Duodenal mucosa (tissue), 2 donors: ENCODE data around the gene LHPP.

Source experiments
- H3K27ac ChIP-seq: one replicate; pipeline ENCODE4 v1.7.0; 2013; ENCODE audit warnings: low read depth, low read length
- H3K27me3 ChIP-seq, 2 donors: one replicate each; pipeline ENCODE4 v1.7.0; 2013; ENCODE audit warnings: low read length in 2 of 2, control low read depth in 1 of 2; ENCODE audit not compliant: insufficient read depth in 2 of 2, control insufficient read depth in 1 of 2
- H3K36me3 ChIP-seq, 2 donors: one replicate each; pipeline ENCODE4 v1.7.0; 2013; ENCODE audit warnings: low read length in 2 of 2, control low read depth in 1 of 2; ENCODE audit not compliant: insufficient read depth in 2 of 2, control insufficient read depth in 1 of 2
- H3K4me1 ChIP-seq, 2 donors: one replicate each; pipeline ENCODE4 v1.7.0; 2013; ENCODE audit warnings: low read length in 2 of 2, control low read depth in 1 of 2; ENCODE audit not compliant: insufficient read depth in 2 of 2, control insufficient read depth in 1 of 2
- H3K4me3 ChIP-seq, 2 donors: one replicate each; pipeline ENCODE4 v1.7.0; 2013; ENCODE audit warnings: low read length in 2 of 2, low read depth in 1 of 2
- H3K9ac ChIP-seq, 2 donors: one replicate each; pipeline ENCODE4 v1.7.0; 2013; ENCODE audit warnings: low read length in 2 of 2, low read depth in 1 of 2
- H3K9me3 ChIP-seq, 2 donors: one replicate each; pipeline ENCODE4 v1.7.0; 2013; ENCODE audit warnings: low read length in 2 of 2, control low read depth in 1 of 2; ENCODE audit not compliant: control insufficient read depth in 1 of 2

The LHPP gene

GRCh38 chr10:124508907-124509454 lies 47.4 kb downstream of the LHPP start:
- no peak overlapping the region for H3K27ac ChIP-seq
- H3K4me1 ChIP-seq = no peaks in the 10 kb centered on the region
- no peaks in the 10 kb centered on the region for H3K27me3 ChIP-seq
- no peak overlapping the region for H3K9ac ChIP-seq
- no peak overlapping the region for H3K4me3 ChIP-seq
- H3K36me3 ChIP-seq = no peaks in the 10 kb centered on the region
- H3K9me3 ChIP-seq = no peaks in the 10 kb centered on the region

- H3K4me3 ChIP-seq = no peak overlapping the region
- no peaks in the 10 kb centered on the region for H3K27me3 ChIP-seq
Measured at GRCh38 chr10:124509880-124510632, 48.4 kb downstream of the LHPP start.

GRCh38 chr10:124510759-124511158 lies 49.1 kb downstream of the LHPP start:
- Histone ChIP-seq H3K4me1 (no peaks in the 10 kb centered on the region), H3K9me3 (no peaks in the 10 kb centered on the region), H3K27ac (no peak overlapping the region), H3K27me3 (no peaks in the 10 kb centered on the region), H3K36me3 (no peaks in the 10 kb centered on the region), H3K9ac (no peak overlapping the region), H3K4me3 (no peak overlapping the region)

More at GRCh38 chr10:124509880-124510632, 48.4 kb downstream of the LHPP start:
- Histone ChIP-seq H3K27ac (no peak overlapping the region), H3K4me1 (no peaks in the 10 kb centered on the region), H3K9ac (no peak overlapping the region), H3K36me3 (no peaks in the 10 kb centered on the region), H3K9me3 (no peaks in the 10 kb centered on the region)

- Histone ChIP-seq H3K9ac (no peak overlapping the region), H3K36me3 (no peaks in the 10 kb centered on the region), H3K4me3 (no peak overlapping the region)
Measured at GRCh38 chr10:124511205-124512039, 49.8 kb downstream of the LHPP start.

DNA sequence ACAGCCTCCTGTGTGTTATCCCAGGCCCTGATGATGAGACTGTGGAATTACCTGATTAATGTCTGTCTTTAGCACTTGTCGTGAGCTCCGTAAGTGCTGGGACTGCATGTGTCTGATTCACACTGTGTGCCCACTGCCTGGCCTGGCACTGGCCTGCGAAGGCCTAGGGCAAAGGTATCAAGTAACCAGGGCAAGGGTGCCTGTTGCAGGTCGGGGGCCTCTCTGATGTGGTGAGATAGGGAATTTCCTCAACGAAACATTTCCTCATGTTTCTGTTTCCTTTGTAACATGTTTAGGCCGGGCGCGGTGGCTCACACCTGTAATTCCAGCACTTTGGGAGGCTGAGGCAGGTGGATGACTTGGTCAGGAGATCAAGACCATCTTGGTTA lies 50.4 kb downstream of the LHPP start:
- H3K27me3 ChIP-seq = no peaks in the 10 kb centered on the region
- H3K4me1 ChIP-seq = no peaks in the 10 kb centered on the region
- H3K9me3 ChIP-seq = no peaks in the 10 kb centered on the region
- no peak overlapping the region for H3K27ac ChIP-seq
- H3K4me3 ChIP-seq = no peak overlapping the region
- no peaks in the 10 kb centered on the region for H3K36me3 ChIP-seq
- H3K9ac ChIP-seq = no peak overlapping the region

More at GRCh38 chr10:124511205-124512039, 49.8 kb downstream of the LHPP start:
- Histone ChIP-seq H3K9me3 (no peaks in the 10 kb centered on the region), H3K4me1 (no peaks in the 10 kb centered on the region), H3K27me3 (no peaks in the 10 kb centered on the region), H3K27ac (no peak overlapping the region)

DNA sequence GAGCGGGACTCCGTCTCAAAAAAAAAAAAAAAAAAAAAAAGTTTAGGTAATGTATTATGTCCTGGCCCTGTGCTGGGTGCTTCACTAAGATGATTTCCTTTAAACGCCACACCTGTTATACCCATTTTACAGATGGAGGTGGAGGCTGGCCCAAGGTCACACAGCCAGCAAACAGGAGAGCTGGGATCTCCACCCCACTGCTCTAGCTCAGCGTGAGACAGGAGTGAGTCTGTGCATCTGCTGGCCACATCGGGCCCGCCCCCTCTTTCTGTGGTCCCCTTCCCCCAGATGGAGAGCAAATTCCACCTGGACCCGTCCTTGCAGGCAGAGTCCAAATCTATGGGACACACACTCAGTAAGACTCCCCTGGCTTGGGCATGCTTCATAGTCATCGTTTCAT lies 51.0 kb downstream of the LHPP start:
- H3K4me1 ChIP-seq = no peaks in the 10 kb centered on the region
- peaks cover 0 to 2% of the 10 kb centered on the region in 2 donors for H3K36me3 ChIP-seq
- H3K27me3 ChIP-seq = no peaks in the 10 kb centered on the region
- H3K9me3 ChIP-seq = no peaks in the 10 kb centered on the region
- no peak overlapping the region for H3K4me3 ChIP-seq
- no peak overlapping the region for H3K9ac ChIP-seq
- H3K27ac ChIP-seq = no peak overlapping the region

DNA sequence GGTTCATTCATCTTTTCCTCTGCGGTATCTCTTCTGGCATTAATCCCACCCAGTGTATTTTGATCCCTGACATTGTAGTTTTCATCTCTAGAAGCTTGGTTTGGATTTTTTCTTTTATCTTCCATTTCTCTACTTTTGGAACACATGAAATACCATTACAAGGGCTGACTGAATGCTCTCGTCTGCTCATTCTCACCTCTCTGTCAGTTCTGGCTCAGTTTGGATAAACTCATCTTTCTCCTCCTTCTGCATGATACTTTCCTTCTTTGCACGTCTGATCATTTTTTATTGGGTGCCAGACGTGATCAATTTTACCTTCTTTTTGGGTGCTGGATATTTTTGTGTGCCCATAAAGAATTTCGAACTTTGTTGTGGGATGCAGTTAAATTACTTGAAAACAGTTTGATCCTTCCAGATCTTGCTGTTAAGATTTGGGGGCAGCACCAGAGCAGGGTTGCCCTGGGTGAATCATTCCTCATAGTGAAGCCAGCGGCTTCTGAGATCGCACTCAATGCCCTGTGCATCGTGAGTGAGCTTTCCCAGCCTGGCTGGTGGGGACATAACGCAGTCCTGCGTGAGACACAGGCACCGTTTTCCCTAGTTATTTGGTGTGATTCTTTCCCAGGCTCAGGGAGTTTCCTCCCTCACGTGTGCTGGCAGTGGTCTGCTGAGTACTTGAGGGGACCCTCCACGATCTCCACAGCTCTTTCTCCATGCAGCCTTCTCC lies 53.8 kb downstream of the LHPP start:
- H3K36me3 ChIP-seq = peaks cover 0 to 4% of the 10 kb centered on the region in 2 donors
- H3K27me3 ChIP-seq = no peaks in the 10 kb centered on the region
- no peak overlapping the region for H3K27ac ChIP-seq
- H3K9ac ChIP-seq = no peak overlapping the region
- no peaks in the 10 kb centered on the region for H3K9me3 ChIP-seq
- H3K4me3 ChIP-seq = no peak overlapping the region
- no peaks in the 10 kb centered on the region for H3K4me1 ChIP-seq

- Histone ChIP-seq H3K9me3 (no peaks in the 10 kb centered on the region), H3K36me3 (peaks cover 0 to 4% of the 10 kb centered on the region in 2 donors), H3K27me3 (no peaks in the 10 kb centered on the region)
Measured at GRCh38 chr10:124516181-124516580, 54.6 kb downstream of the LHPP start.

GRCh38 chr10:124516746-124517397 lies 55.2 kb downstream of the LHPP start:
- no peak overlapping the region for H3K4me3 ChIP-seq
- peaks cover 0 to 4% of the 10 kb centered on the region in 2 donors for H3K36me3 ChIP-seq
- H3K4me1 ChIP-seq = no peaks in the 10 kb centered on the region
- H3K27me3 ChIP-seq = no peaks in the 10 kb centered on the region
- no peak overlapping the region for H3K9ac ChIP-seq
- H3K9me3 ChIP-seq = no peaks in the 10 kb centered on the region
- H3K27ac ChIP-seq = no peak overlapping the region

More at GRCh38 chr10:124516181-124516580, 54.6 kb downstream of the LHPP start:
- Histone ChIP-seq H3K27ac (no peak overlapping the region), H3K9ac (no peak overlapping the region), H3K4me1 (no peaks in the 10 kb centered on the region), H3K4me3 (no peak overlapping the region)
